D721Med (cell line): ENCODE data around the gene RNU7-1.
A peak's percentile ranks its signal among the peaks of the same experiment; 100 is the strongest.

Source experiments
- DNase-seq: peaks from one replicate; pipeline ENCODE4 v3.0.0; 2011; ENCODE audit warnings: low spot score; ENCODE audit not compliant: insufficient read length
- FAIRE-seq: peaks from 2 replicates; lab custom pipeline; 2011; peaks lifted over from hg19 to GRCh38; lab: Jason Lieb, UNC
- TF ChIP-seq, protein P1 (sequence below): IDR thresholded peaks from 2 replicates; pipeline ENCODE4 v1.5.1; 2012; ENCODE audit warnings: mild to moderate bottlenecking, control low read depth; ENCODE audit not compliant: insufficient read depth; ENCODE audit errors: missing control alignments

Gene RNU7-1

DNA sequence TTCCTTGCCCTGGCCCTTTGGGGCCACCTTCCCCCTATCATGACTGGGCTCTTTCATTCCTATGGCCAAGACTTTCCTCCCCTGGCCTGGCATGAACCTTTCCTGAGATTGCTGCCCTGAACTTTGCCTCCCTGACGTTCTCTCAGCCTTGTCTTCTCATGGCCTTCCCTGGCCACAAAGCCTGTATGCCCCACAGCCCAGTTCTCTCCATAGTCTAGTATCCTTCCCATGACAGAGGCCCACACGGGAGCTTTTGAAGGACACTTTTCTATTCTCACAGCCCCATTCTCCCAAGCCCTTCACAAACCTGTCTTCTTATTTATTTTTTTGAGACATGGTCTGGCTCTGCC lies 4.5 kb upstream of the RNU7-1 start:
- TF ChIP-seq, protein P1, sequence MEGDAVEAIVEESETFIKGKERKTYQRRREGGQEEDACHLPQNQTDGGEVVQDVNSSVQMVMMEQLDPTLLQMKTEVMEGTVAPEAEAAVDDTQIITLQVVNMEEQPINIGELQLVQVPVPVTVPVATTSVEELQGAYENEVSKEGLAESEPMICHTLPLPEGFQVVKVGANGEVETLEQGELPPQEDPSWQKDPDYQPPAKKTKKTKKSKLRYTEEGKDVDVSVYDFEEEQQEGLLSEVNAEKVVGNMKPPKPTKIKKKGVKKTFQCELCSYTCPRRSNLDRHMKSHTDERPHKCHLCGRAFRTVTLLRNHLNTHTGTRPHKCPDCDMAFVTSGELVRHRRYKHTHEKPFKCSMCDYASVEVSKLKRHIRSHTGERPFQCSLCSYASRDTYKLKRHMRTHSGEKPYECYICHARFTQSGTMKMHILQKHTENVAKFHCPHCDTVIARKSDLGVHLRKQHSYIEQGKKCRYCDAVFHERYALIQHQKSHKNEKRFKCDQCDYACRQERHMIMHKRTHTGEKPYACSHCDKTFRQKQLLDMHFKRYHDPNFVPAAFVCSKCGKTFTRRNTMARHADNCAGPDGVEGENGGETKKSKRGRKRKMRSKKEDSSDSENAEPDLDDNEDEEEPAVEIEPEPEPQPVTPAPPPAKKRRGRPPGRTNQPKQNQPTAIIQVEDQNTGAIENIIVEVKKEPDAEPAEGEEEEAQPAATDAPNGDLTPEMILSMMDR: no peak
- FAIRE-seq: no peak
- DNase-seq: no peak

DNA sequence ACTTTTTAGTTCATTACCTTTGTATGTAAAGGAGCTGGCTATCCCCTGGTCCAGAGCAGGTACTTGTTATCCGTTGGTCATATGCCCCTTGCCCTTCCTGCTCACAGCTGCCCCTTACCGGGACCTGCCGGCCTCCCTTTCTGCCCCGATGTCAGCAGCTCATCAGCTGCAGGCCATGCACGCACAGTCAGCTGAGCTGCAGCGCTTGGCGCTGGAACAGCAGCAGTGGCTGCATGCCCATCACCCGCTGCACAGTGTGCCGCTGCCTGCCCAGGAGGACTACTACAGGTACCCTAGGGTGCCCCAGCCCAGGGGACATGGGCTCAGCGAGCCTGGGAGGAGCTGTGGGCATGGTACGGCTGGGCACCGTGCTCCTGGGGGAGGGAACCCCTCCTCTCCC lies 2.3 kb upstream of the RNU7-1 start:
- no peak for FAIRE-seq
- TF ChIP-seq, protein P1: no peak
- DNase-seq: no peak

DNA sequence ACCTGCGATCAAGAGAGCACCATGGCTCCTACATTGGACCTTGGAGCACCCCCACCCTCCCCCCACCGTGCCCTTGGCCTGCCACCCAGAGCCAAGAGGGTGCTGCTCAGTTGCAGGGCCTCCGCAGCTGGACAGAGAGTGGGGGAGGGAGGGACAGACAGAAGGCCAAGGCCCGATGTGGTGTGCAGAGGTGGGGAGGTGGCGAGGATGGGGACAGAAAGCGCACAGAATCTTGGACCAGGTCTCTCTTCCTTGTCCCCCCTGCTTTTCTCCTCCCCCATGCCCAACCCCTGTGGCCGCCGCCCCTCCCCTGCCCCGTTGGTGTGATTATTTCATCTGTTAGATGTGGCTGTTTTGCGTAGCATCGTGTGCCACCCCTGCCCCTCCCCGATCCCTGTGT lies 1.8 kb upstream of the RNU7-1 start:
- no peak for DNase-seq
- FAIRE-seq: no peak
- TF ChIP-seq, protein P1: no peak

DNA sequence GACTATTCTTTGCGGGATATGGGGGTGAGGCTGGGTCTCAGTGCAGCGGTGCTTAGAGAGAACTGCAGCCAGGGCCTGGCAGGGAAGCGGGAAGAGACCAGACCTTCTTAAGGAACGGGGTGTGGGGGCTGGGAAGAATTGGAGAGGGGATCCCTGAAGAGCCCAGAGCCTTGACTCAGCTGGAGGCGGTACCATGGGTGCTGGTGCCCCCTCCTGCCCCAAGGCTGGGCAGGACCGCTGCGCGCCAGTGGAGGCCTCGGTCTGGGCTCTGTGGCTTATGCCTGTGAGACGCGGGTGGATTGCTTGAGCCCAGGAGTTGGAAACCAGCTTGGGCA lies 1.3 kb upstream of the RNU7-1 start:
- TF ChIP-seq, protein P1: no peak
- no peak for DNase-seq
- no peak for FAIRE-seq

DNA sequence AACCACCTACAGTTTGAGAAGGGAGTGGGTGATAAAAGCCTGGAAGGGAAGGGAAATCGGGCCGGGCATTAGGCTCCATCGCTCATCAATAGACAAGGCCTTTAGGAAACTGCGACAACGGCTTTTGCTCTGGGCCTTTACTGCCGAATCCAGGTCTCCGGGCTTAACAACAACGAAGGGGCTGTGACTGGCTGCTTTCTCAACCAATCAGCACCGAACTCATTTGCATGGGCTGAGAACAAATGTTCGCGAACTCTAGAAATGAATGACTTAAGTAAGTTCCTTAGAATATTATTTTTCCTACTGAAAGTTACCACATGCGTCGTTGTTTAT lies 261 bp upstream of the RNU7-1 start:
- no peak for FAIRE-seq
- DNase-seq: peak; percentile 93
- TF ChIP-seq, protein P1: no peak

DNA sequence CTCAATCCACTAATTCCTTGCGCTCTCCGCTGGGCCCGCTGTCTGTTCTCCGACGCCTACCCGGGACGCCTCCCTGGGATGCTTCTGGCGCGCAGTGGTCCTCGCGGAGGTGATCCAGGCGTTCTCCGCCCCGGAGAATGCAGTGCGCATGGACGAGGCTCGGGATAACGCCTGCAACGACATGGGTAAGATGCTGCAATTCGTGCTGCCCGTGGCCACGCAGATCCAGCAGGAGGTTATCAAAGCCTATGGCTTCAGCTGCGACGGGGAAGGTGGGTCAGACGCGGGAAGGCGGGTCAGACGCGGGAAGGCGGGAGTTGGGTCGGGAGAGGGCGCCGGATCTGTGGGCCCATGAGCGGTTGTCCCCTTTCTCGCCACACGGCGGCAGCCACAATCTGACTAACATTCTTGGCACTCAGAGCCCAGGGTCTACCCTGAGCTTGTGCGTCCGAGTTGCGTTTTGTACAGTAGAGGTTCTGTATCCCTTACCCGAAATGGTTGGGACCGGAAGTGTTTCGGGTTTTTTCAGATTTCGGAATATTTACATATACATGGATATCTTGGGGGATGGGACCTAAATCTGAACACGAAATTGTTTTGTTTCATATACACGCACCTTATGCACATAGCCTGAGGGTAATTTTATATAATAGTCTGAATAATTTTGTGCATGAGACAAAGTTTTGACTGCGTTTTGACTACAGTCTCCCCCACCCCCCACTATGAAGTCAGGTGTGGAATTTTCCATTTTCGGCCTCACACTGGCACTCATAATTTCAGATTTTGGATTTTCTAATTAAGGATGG lies 968 bp downstream of the RNU7-1 start:
- DNase-seq (peak; percentile 85), FAIRE-seq (no peak)
- TF ChIP-seq, protein P1: peak; percentile 77

DNA sequence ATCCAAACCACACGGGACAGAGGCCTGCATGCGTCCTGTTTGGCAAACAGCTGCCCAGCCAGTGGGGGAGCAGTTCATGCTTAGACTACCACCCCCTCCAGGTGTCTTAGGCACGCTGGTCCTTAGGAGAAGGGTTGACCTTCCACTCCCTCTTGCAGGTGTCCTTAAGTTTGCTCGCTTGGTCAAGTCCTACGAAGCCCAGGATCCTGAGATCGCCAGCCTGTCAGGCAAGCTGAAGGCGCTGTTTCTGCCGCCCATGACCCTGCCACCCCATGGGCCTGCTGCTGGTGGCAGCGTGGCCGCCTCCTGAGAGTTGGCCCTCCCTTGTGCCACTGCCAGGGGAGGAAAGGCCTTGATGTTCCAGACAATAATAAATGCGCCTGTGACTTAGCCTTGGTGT lies 2.0 kb downstream of the RNU7-1 start:
- no peak for DNase-seq
- TF ChIP-seq, protein P1: no peak
- no peak for FAIRE-seq
